DND-41 (cell line): ENCODE measurements around the gene DLG2.

ENCODE experiments used
- EZH2 ChIP-seq: IDR thresholded peaks from 3 replicates; pipeline ENCODE4 v1.6.1; 2012; ENCODE audit warnings: borderline replicate concordance, low read depth, mild to moderate bottlenecking, moderate library complexity, low read length, inconsistent platforms; ENCODE audit not compliant: severe bottlenecking
- TF ChIP-seq, protein P1 (sequence below): IDR thresholded peaks from 2 replicates; pipeline ENCODE4 v1.5.1; 2012; ENCODE audit warnings: borderline replicate concordance, low read length, moderate library complexity, mild to moderate bottlenecking; ENCODE audit not compliant: poor library complexity, severe bottlenecking; ENCODE audit errors: extremely low read depth

DNA sequence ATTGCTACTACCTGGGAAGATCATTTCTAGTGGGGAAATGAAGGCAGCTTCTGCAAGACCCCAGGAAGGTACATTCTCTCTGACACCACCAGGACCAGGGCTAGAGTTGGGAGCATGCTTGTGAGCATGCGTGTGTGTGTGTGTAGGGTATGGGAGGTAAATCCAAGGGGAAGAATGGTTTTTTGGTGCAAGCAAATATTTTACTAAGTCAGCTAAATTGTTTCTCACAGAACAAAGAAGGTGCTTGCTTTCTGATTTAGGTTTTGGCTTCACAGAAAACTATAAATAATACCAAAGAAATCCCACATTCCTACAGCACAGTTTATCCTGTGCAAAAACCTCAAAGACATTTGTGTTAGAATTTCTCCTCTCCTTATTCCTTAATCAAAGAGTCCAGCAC, 1996.9 kb downstream of the DLG2 start:
- TF ChIP-seq, protein P1, sequence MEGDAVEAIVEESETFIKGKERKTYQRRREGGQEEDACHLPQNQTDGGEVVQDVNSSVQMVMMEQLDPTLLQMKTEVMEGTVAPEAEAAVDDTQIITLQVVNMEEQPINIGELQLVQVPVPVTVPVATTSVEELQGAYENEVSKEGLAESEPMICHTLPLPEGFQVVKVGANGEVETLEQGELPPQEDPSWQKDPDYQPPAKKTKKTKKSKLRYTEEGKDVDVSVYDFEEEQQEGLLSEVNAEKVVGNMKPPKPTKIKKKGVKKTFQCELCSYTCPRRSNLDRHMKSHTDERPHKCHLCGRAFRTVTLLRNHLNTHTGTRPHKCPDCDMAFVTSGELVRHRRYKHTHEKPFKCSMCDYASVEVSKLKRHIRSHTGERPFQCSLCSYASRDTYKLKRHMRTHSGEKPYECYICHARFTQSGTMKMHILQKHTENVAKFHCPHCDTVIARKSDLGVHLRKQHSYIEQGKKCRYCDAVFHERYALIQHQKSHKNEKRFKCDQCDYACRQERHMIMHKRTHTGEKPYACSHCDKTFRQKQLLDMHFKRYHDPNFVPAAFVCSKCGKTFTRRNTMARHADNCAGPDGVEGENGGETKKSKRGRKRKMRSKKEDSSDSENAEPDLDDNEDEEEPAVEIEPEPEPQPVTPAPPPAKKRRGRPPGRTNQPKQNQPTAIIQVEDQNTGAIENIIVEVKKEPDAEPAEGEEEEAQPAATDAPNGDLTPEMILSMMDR: no peak
- TF ChIP-seq EZH2: no peak
